Esophagus squamous epithelium (tissue), 5 donors: Measurements from ENCODE around the gene TMEM269. TPM values are rescaled to one million over a fixed set of nuclear protein-coding genes. Genes with fewer than 3 reads are reported as not detected.
A peak's percentile ranks its signal among the peaks of the same experiment; 100 is the strongest.

ENCODE experiments used
- DNase-seq: peaks from one replicate; lab custom pipeline; 2025; lab: John Stamatoyannopoulos, UW
- H3K27ac ChIP-seq, 4 donors: fragments of 200-600 bp; sonication (generic); one replicate each; pipeline ENCODE4 v1.5.1; 2016 to 2019; ENCODE audit warnings: mild to moderate bottlenecking in 1 of 4
- H3K27me3 ChIP-seq, 4 donors: fragments of 200-600 bp; sonication (generic); 1 replicate in 3 of 4; 2 replicates in 1 of 4; pipeline versions ENCODE4 v1.5.1 to v1.6.0; 2017 to 2021; ENCODE audit warnings: antibody characterized with exemption in 1 of 4
- H3K36me3 ChIP-seq, 3 donors: fragments of 200-600 bp; sonication (generic); one replicate each; pipeline ENCODE4 v1.5.1; 2016 to 2019
- H3K4me1 ChIP-seq, 3 donors: fragments of 200-600 bp; sonication (generic); one replicate each; pipeline ENCODE4 v1.5.1; 2017 to 2019
- H3K4me3 ChIP-seq, 4 donors: fragments of 200-600 bp; sonication (generic); 1 replicate in 3 of 4; 2 replicates in 1 of 4; pipeline ENCODE4 v1.5.1; 2016 to 2019; ENCODE audit warnings: mild to moderate bottlenecking in 2 of 4, moderate library complexity in 1 of 4
- H3K9me3 ChIP-seq, 3 donors: fragments of 200-600 bp; sonication (generic); one replicate each; pipeline ENCODE4 v1.5.1; 2016 to 2019
- CTCF ChIP-seq, 6 experiments: fragments of 450-650 bp in 4 of 6; fragments of 200-600 bp in 2 of 6; sonication (generic) in 2 of 6; IDR thresholded peaks; one replicate each; pipeline ENCODE4 v1.5.1; 2016 to 2019; ENCODE audit warnings: antibody characterized with exemption in 6 of 6, mild to moderate bottlenecking in 4 of 6, moderate library complexity in 4 of 6
- POLR2A ChIP-seq, 4 donors: fragments of 450-650 bp; IDR thresholded peaks; one replicate each; pipeline ENCODE4 v1.6.1; 2017; ENCODE audit warnings: antibody characterized with exemption in 4 of 4, mild to moderate bottlenecking in 4 of 4, moderate library complexity in 3 of 4
- WGBS, 2 donors: methylation state at CpG; one replicate each; pipeline ENCODE4 v1.1.5; 2018; 5-methylcytosine and 5-hydroxymethylcytosine counted together
- intact Hi-C: fragments of 100-400 bp; cut with DNase I; formaldehyde crosslinking; loops from one replicate; pipeline ENCODE4 v1.15.0; 2022
- total RNA-seq, 4 donors: library from RNA; depleted of rRNA; stranded (reverse); fragments of >200 nt; gene quantifications; one replicate each; pipeline ENCODE4 v1.1.0, GENCODE V29; 2016
- donor health status: DM: yes; HTN: yes; CAD: no.

Gene TMEM269
- total RNA-seq, 4 donors from 2014 or later: not detected

- Histone ChIP-seq H3K4me1 (peaks cover 10 to 30% (median 13%) of the 10 kb centered on the region in 3 donors), H3K4me3 (peak overlapping the region; percentile 68 to 88 (median 76)), H3K27me3 (no peaks in the 10 kb centered on the region), H3K9me3 (no peaks in the 10 kb centered on the region), H3K27ac (peak overlapping the region; percentile 96 to 99 (median 98)), H3K36me3 (peaks cover 0 to 18% (median 0%) of the 10 kb centered on the region in 3 donors)
- TF ChIP-seq CTCF (IDR thresholded peaks at IDR 0.05) (no peak), POLR2A (IDR thresholded peaks at IDR 0.05) (no peak)
- 25 to 29% methylated on average over 7 of the region's 7 CpGs for WGBS, 2 donors
- intact Hi-C loops: no loop called here
- no peak for DNase-seq
Measured at GRCh38 chr1:42815941-42816584, 31.3 kb downstream of the TMEM269 start.

GRCh38 chr1:42816585-42817439, 32.0 kb downstream of the TMEM269 start, which contains the start of the genes ERMAP and SVBP:
ERMAP (plus strand) TSS chr1:42817122; CDS start chr1:42830449, 13,327 bp downstream.
SVBP (minus strand) TSS chr1:42817397; CDS start chr1:42816544, 853 bp downstream.
- H3K36me3 ChIP-seq: peaks cover 0 to 11% (median 0%) of the 10 kb centered on the region in 3 donors
- TF ChIP-seq CTCF (IDR thresholded peaks at IDR 0.05) (no peak), POLR2A (IDR thresholded peaks at IDR 0.05) (peak in 1 of 4 donors; percentile 40)
- peak within 1 kb of the TSS; percentile 68 to 88 (median 76) for H3K4me3 ChIP-seq
- peak within 1 kb of the TSS; percentile 96 to 99 (median 98) for H3K27ac ChIP-seq
- 5% methylated on average over 5 of the region's 66 CpGs; no CpG with 5 or more reads in 1 of the 2 donors for WGBS, 2 donors
- no peaks in the 10 kb centered on the region for H3K9me3 ChIP-seq
- H3K27me3 ChIP-seq: no peaks in the 10 kb centered on the region
- H3K4me1 ChIP-seq: peaks cover 10 to 30% (median 13%) of the 10 kb centered on the region in 3 donors
- intact Hi-C loops: no loop called here
- DNase-seq: peak; percentile 56

GRCh38 chr1:42817440-42817767, 32.6 kb downstream of the TMEM269 start:
- DNase-seq: no peak
- Histone ChIP-seq H3K27ac (peak overlapping the region in 3 of 4 donors; percentile 98 to 99 (median 99)), H3K4me3 (peak overlapping the region; percentile 68 to 88 (median 76)), H3K4me1 (peaks cover 10 to 34% (median 13%) of the 10 kb centered on the region in 3 donors), H3K36me3 (peaks cover 0 to 11% (median 0%) of the 10 kb centered on the region in 3 donors), H3K27me3 (no peaks in the 10 kb centered on the region), H3K9me3 (no peaks in the 10 kb centered on the region)
- intact Hi-C loops: no loop called here
- 0 to 1% methylated on average over 9 to 13 of the region's 13 CpGs for WGBS, 2 donors
- no peak for TF ChIP-seq CTCF (IDR thresholded peaks at IDR 0.05)
- no peak for TF ChIP-seq POLR2A (IDR thresholded peaks at IDR 0.05)

GRCh38 chr1:42817976-42818375, 33.2 kb downstream of the TMEM269 start:
- no peaks in the 10 kb centered on the region for H3K9me3 ChIP-seq
- H3K27ac ChIP-seq: no peak overlapping the region
- H3K36me3 ChIP-seq: peaks cover 0 to 11% (median 0%) of the 10 kb centered on the region in 3 donors
- H3K27me3 ChIP-seq: no peaks in the 10 kb centered on the region
- WGBS, 2 donors: 98% methylated on average over 3 of the region's 3 CpGs
- no peak for DNase-seq
- H3K4me1 ChIP-seq: peaks cover 10 to 40% (median 13%) of the 10 kb centered on the region in 3 donors
- intact Hi-C loops: no loop called here
- no peak for TF ChIP-seq POLR2A (IDR thresholded peaks at IDR 0.05)
- TF ChIP-seq CTCF (IDR thresholded peaks at IDR 0.05): no peak
- peak overlapping the region in 1 of 4 donors; percentile 88 for H3K4me3 ChIP-seq
